ENCODE measurements around the gene PNPLA5. TPM values are rescaled to one million over a fixed set of nuclear protein-coding genes. Genes with fewer than 3 reads are reported as not detected.

Gene PNPLA5
- polyA plus RNA-seq, 3 donors, result not detected

DNA sequence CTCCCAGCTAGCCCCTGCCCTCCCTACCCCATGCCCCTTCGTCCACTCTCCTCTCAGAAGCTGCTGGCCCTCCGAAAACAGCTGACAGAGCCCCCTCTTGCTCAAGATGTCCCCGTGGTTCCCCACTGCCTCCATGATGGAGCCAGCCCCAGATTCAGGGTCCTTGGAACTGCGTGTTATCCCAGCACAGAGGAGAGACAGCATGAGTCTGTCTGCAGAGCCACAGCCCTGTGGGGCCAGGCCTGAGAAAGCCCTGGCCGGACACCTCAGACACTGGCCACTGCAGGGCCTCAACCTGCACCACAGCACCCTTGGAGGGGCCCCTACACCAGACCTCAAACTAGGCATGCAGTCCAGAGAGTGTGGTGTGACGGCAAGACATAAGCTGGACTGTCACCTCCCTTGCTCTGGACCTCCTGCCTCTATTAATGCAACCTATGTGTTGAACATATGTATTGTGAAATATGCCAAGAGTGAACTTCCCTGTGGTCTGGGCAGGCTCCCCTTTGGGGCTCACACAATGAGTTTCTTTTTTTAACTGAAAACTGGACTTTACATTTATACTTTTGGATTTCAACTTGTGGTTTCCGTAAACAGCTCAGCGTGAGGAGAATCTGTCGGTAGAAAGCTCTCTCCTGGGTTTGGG is 9.6 kb downstream of the PNPLA5 start:
- TF ChIP-seq, protein P1, sequence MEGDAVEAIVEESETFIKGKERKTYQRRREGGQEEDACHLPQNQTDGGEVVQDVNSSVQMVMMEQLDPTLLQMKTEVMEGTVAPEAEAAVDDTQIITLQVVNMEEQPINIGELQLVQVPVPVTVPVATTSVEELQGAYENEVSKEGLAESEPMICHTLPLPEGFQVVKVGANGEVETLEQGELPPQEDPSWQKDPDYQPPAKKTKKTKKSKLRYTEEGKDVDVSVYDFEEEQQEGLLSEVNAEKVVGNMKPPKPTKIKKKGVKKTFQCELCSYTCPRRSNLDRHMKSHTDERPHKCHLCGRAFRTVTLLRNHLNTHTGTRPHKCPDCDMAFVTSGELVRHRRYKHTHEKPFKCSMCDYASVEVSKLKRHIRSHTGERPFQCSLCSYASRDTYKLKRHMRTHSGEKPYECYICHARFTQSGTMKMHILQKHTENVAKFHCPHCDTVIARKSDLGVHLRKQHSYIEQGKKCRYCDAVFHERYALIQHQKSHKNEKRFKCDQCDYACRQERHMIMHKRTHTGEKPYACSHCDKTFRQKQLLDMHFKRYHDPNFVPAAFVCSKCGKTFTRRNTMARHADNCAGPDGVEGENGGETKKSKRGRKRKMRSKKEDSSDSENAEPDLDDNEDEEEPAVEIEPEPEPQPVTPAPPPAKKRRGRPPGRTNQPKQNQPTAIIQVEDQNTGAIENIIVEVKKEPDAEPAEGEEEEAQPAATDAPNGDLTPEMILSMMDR (IDR thresholded peaks at IDR 0.05), result no peak
- H3K27me3 ChIP-seq (ENCODE audit: control insufficient read depth in 2 of 2, insufficient read depth in 2 of 2, low read length in 2 of 2), result no peaks in the 10 kb centered on the region
- H3K36me3 Mint-ChIP-seq, result no peaks in the 10 kb centered on the region
- H3K27ac Mint-ChIP-seq, result peak overlapping the region in 1 of 7 donors; percentile 24
- H3K9ac ChIP-seq (ENCODE audit: insufficient read depth, low read length, poor library complexity, severe bottlenecking), result no peak overlapping the region
- no peaks in the 10 kb centered on the region for H3K9me3 Mint-ChIP-seq
- DNase-seq, result no peak
- H3K27ac ChIP-seq (ENCODE audit: low read depth in 1 of 2, low read length in 2 of 2), result no peak overlapping the region
- H3K36me3 ChIP-seq (replicated peaks in 1 of 2; ENCODE audit: control insufficient read depth in 1 of 2, insufficient read depth in 2 of 2, low read length in 2 of 2), result no peaks in the 10 kb centered on the region
- no peaks in the 10 kb centered on the region for H4K20me1 ChIP-seq (ENCODE audit: insufficient read depth, low read length)
- H3K4me3 ChIP-seq (replicated peaks in 1 of 3; ENCODE audit: low read depth in 2 of 3, low read length in 3 of 3), result no peak overlapping the region
- 88% methylated on average over 8 of the region's 9 CpGs for WGBS (ENCODE audit: insufficient coverage)
- no peak overlapping the region for H3K4me3 Mint-ChIP-seq
- H3K9me3 ChIP-seq (replicated peaks in 1 of 2; ENCODE audit: control insufficient read depth in 1 of 2, insufficient read depth in 1 of 2, low read length in 2 of 2), result no peaks in the 10 kb centered on the region
- no peak overlapping the region for H2AFZ ChIP-seq (ENCODE audit: insufficient read depth, low read depth, low read length, poor library complexity, severe bottlenecking)
- intact Hi-C loops (cut with micrococcal nuclease), result no loop called here
- no peak overlapping the region for H3K4me2 ChIP-seq (replicated peaks; ENCODE audit: extremely low read depth, low read length, poor library complexity, severe bottlenecking)
- H3K79me2 ChIP-seq (ENCODE audit: insufficient read depth, low read length), result no peaks in the 10 kb centered on the region
- no peaks in the 10 kb centered on the region for H3K4me1 Mint-ChIP-seq
- H3K4me1 ChIP-seq (ENCODE audit: control insufficient read depth in 1 of 2, insufficient read depth in 2 of 2, low read length in 2 of 2), result no peaks in the 10 kb centered on the region
- H3K27me3 Mint-ChIP-seq (ENCODE audit: low read depth in 3 of 3), result peaks cover 1 to 8% (median 4%) of the 10 kb centered on the region in 3 donors

DNA sequence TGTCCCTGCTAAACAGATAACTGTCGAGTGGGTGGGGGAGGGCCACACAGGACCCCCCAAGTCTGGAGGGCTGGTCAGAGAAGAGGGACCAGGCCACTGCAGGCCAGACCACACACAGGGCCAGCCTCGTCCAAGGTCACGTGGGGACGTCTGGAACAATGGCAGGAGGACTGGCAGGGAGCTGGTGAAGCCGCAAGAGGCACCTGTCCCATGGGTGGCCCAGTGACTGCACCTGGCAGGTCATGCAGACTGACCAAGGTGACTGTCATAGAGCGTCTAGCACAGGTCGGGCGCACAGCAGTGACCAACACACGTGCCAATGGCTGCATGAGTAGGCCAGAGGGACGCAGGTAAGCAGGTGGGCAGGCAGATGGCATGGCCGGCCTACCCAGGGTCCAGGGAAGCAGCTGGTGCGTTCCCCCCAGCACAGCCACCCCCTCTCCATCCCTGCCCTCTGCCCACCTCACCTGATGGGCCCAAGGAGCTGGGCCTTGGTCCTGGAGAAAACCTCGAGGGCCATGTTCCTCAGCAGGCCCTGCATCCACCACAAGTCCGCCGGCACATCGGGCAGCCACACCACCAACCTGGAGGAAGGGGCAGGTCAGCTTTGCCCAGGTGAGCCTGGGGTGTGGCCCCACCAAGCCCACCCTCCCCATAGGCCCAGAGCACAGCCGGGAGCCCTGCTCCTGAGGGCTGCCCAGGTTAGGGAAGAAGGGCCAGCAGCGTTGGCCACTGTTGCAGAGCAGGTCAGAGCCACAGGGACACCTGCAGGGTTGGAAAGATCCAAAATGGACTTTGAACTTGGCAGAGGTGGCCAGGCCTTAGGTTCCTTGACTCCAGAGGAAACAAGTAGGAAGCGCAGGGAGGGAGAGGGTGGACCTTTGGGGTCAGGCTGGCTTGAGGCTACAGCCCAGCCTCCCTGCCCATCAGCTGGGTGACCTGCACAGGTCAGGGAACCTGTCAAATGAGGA is 10.4 kb downstream of the PNPLA5 start:
- no peaks in the 10 kb centered on the region for H3K4me1 ChIP-seq (ENCODE audit: control insufficient read depth in 1 of 2, insufficient read depth in 2 of 2, low read length in 2 of 2)
- no peaks in the 10 kb centered on the region for H3K9me3 ChIP-seq (replicated peaks in 1 of 2; ENCODE audit: control insufficient read depth in 1 of 2, insufficient read depth in 1 of 2, low read length in 2 of 2)
- Mint-ChIP-seq H3K36me3 (no peaks in the 10 kb centered on the region), H3K4me1 (no peaks in the 10 kb centered on the region), H3K27me3 (ENCODE audit: low read depth in 3 of 3) (peaks cover 1 to 6% (median 5%) of the 10 kb centered on the region in 3 donors), H3K9me3 (no peaks in the 10 kb centered on the region), H3K4me3 (no peak overlapping the region), H3K27ac (no peak overlapping the region)
- no peak overlapping the region for H3K4me3 ChIP-seq (replicated peaks in 1 of 3; ENCODE audit: low read depth in 2 of 3, low read length in 3 of 3)
- intact Hi-C loops (cut with micrococcal nuclease), result no loop called here
- H3K9ac ChIP-seq (ENCODE audit: insufficient read depth, low read length, poor library complexity, severe bottlenecking), result no peak overlapping the region
- TF ChIP-seq, protein P1 (IDR thresholded peaks at IDR 0.05), result no peak
- WGBS (ENCODE audit: insufficient coverage), result 91% methylated on average over 19 of the region's 19 CpGs
- no peak overlapping the region for H2AFZ ChIP-seq (ENCODE audit: insufficient read depth, low read depth, low read length, poor library complexity, severe bottlenecking)
- no peak overlapping the region for H3K27ac ChIP-seq (ENCODE audit: low read depth in 1 of 2, low read length in 2 of 2)
- DNase-seq, result no peak
- H3K36me3 ChIP-seq (replicated peaks in 1 of 2; ENCODE audit: control insufficient read depth in 1 of 2, insufficient read depth in 2 of 2, low read length in 2 of 2), result no peaks in the 10 kb centered on the region
- H4K20me1 ChIP-seq (ENCODE audit: insufficient read depth, low read length), result no peaks in the 10 kb centered on the region
- H3K4me2 ChIP-seq (replicated peaks; ENCODE audit: extremely low read depth, low read length, poor library complexity, severe bottlenecking), result no peak overlapping the region
- H3K27me3 ChIP-seq (ENCODE audit: control insufficient read depth in 2 of 2, insufficient read depth in 2 of 2, low read length in 2 of 2), result no peaks in the 10 kb centered on the region
- H3K79me2 ChIP-seq (ENCODE audit: insufficient read depth, low read length), result no peaks in the 10 kb centered on the region

Data from CD14-positive monocyte (primary cell).